HCT116 (cell line): ENCODE data around the gene IL2RG. TPM values are rescaled to one million over a fixed set of nuclear protein-coding genes. Genes with fewer than 3 reads are reported as not detected.

ENCODE experiments used
- ATAC-seq: fragments of 200-7000 bp; cut with Tn5 transposase; 2 replicates; pipeline ENCODE4 v1.9.1; 2020; ENCODE audit warnings: mild to moderate bottlenecking, moderate library complexity
- BruUV-seq: library from RNA; stranded (reverse); fragments of 400-500 nt; replicated peaks from 2 replicates; lab custom pipeline; 2021; lab: Mats Ljungman, UMichigan
- CTCF ChIA-PET: fragments of 300-600 bp; sonication (Branson Sonifier 250); formaldehyde crosslinking; loops from one replicate; lab custom pipeline; 2021; ENCODE audit warnings: antibody characterized with exemption; lab: Charles Lee
- POLR2A ChIA-PET: fragments of 300-600, 350-600 bp; sonication (Branson Sonifier 250); formaldehyde crosslinking; loops from one replicate; lab custom pipeline; 2021; ENCODE audit warnings: antibody characterized with exemption; lab: Charles Lee
- RAD21 ChIA-PET, 2 experiments: fragments of 300-600 bp; sonication (Branson Sonifier 250); formaldehyde crosslinking; loops; one replicate each; lab custom pipeline; 2023; ENCODE audit warnings: low total read pairs in 2 of 2; ENCODE audit not compliant: uncharacterized antibody in 2 of 2, unreplicated experiment in 2 of 2, low non-redundant PET in 1 of 2; lab: Charles Lee
- DNase-seq: peaks from one replicate; pipeline ENCODE4 v3.0.0-alpha.2; 2010; ENCODE audit warnings: low read depth, low spot score
- H2AFZ ChIP-seq: fragments of 200-600 bp; shearing (Covaris generic), sonication (generic); 2 replicates; pipeline ENCODE4 v1.6.1; 2017; ENCODE audit warnings: low read depth, mixed run types, mixed read lengths, antibody characterized with exemption, low read length; ENCODE audit not compliant: poor library complexity, severe bottlenecking
- H3K27ac ChIP-seq: 2 replicates; pipeline ENCODE4 v1.5.1; 2012; ENCODE audit warnings: low read depth, low read length
- H3K27me3 ChIP-seq: fragments of 200-600 bp; sonication (generic); 2 replicates; pipeline ENCODE4 v1.6.1; 2016; ENCODE audit warnings: mixed run types, low read length, mixed read lengths; ENCODE audit not compliant: insufficient read depth
- H3K36me3 ChIP-seq, 2 experiments: fragments of 200-500 bp in 1 of 2; fragments of 200-600 bp in 1 of 2; sonication (Bioruptor generic) in 1 of 2; sonication (generic) in 1 of 2; 2 replicates each; pipeline versions ENCODE4 v1.5.1 to v1.6.1; 2014 to 2016; ENCODE audit warnings: low read length in 2 of 2, inconsistent platforms in 1 of 2, mixed read lengths in 1 of 2, mixed run types in 1 of 2; ENCODE audit not compliant: insufficient read depth in 2 of 2, control insufficient read depth in 1 of 2
- H3K4me1 ChIP-seq, 2 experiments: fragments of 200-600 bp in 1 of 2; sonication (generic) in 1 of 2; 2 replicates each; pipeline versions ENCODE4 v1.5.1 to v1.6.1; 2012 to 2017; ENCODE audit warnings: low read length in 2 of 2, inconsistent platforms in 1 of 2, mild to moderate bottlenecking in 1 of 2, mixed read lengths in 1 of 2, mixed run types in 1 of 2, moderate library complexity in 1 of 2; ENCODE audit not compliant: insufficient read depth in 2 of 2, control insufficient read depth in 1 of 2
- H3K4me2 ChIP-seq: fragments of 200-600 bp; sonication (generic); 2 replicates; pipeline ENCODE4 v1.6.1; 2017; ENCODE audit warnings: mixed run types, low read length, mixed read lengths
- H3K4me3 ChIP-seq, 2 experiments: fragments of 200-600 bp in 1 of 2; sonication (generic) in 1 of 2; replicated peaks in 1 of 2; 2 replicates each; pipeline ENCODE4 v1.5.1; 2011 to 2016; ENCODE audit warnings: low read length in 2 of 2, control low read depth in 1 of 2, low read depth in 1 of 2, mild to moderate bottlenecking in 1 of 2, mixed read lengths in 1 of 2, mixed run types in 1 of 2
- H3K79me2 ChIP-seq: fragments of 200-600 bp; sonication (generic); 2 replicates; pipeline ENCODE4 v1.6.1; 2017; ENCODE audit warnings: mild to moderate bottlenecking, mixed run types, low read length, moderate library complexity, mixed read lengths; ENCODE audit not compliant: insufficient read depth
- H3K9ac ChIP-seq: fragments of 200-600 bp; sonication (generic); 2 replicates; pipeline ENCODE4 v1.6.1; 2016; ENCODE audit warnings: low read length, mixed read lengths
- H3K9me2 ChIP-seq: fragments of 200-600 bp; sonication (generic), shearing (Covaris generic); 2 replicates; pipeline ENCODE4 v1.6.1; 2017; ENCODE audit warnings: mixed run types, mild to moderate bottlenecking, moderate library complexity; ENCODE audit not compliant: insufficient read depth
- H3K9me3 ChIP-seq, 2 experiments: fragments of 200-500 bp in 1 of 2; fragments of 200-600 bp in 1 of 2; sonication (Bioruptor generic) in 1 of 2; sonication (generic) in 1 of 2; 2 replicates each; pipeline ENCODE4 v1.6.1; 2014 to 2017; ENCODE audit warnings: low read length in 2 of 2, mixed read lengths in 2 of 2, inconsistent platforms in 1 of 2, low read depth in 1 of 2, mild to moderate bottlenecking in 1 of 2, mixed run types in 1 of 2, moderate library complexity in 1 of 2; ENCODE audit not compliant: control insufficient read depth in 1 of 2, insufficient read depth in 1 of 2
- H4K20me1 ChIP-seq: fragments of 200-600 bp; sonication (generic), shearing (Covaris generic); 2 replicates; pipeline ENCODE4 v1.6.1; 2017; ENCODE audit warnings: mixed run types, mild to moderate bottlenecking, moderate library complexity; ENCODE audit not compliant: insufficient read depth
- CEBPB ChIP-seq: IDR thresholded peaks from 2 replicates; pipeline ENCODE4 v1.6.1; 2012; ENCODE audit warnings: low read depth
- EGR1 ChIP-seq: IDR thresholded peaks from 2 replicates; pipeline ENCODE4 v1.6.1; 2012; ENCODE audit warnings: low read depth
- ELF1 ChIP-seq: IDR thresholded peaks from 2 replicates; pipeline ENCODE4 v1.6.1; 2012; ENCODE audit warnings: low read depth, borderline replicate concordance
- EZH2 ChIP-seq: fragments of 200-600 bp; sonication (generic); IDR thresholded peaks from 2 replicates; pipeline ENCODE4 v1.6.1; 2017; ENCODE audit warnings: antibody characterized with exemption, mixed run types
- FOSL1 ChIP-seq: IDR thresholded peaks from 2 replicates; pipeline ENCODE4 v1.6.1; 2012; ENCODE audit warnings: low read depth
- RAD21 ChIP-seq: IDR thresholded peaks from 2 replicates; pipeline ENCODE4 v1.6.1; 2012; ENCODE audit warnings: low read depth, mild to moderate bottlenecking
- SP1 ChIP-seq: IDR thresholded peaks from 2 replicates; pipeline ENCODE4 v1.6.1; 2012; ENCODE audit warnings: low read depth
- SRF ChIP-seq: IDR thresholded peaks from 2 replicates; pipeline ENCODE4 v1.6.1; 2012; ENCODE audit warnings: low read depth
- TCF7L2 ChIP-seq: IDR thresholded peaks from 2 replicates; pipeline ENCODE4 v1.7.0; 2011; ENCODE audit warnings: borderline replicate concordance, inconsistent platforms; ENCODE audit not compliant: insufficient read depth, insufficient read length; ENCODE audit errors: extremely low read depth
- ZNF274 ChIP-seq: fragments of 200-500 bp; sonication (Bioruptor generic); IDR thresholded peaks from 2 replicates; pipeline ENCODE4 v1.6.1; 2014; ENCODE audit warnings: mild to moderate bottlenecking, low read depth, low read length, inconsistent platforms
- intact Hi-C: fragments of 100-400 bp; cut with micrococcal nuclease; formaldehyde crosslinking; loops from 2 replicates; pipeline ENCODE4 v1.10.0; 2022
- total RNA-seq: library from RNA; stranded (reverse); gene quantifications from one replicate; pipeline ENCODE4 v1.2.1, GENCODE V29; 2021; ENCODE audit not compliant: unreplicated experiment
- TF ChIP-seq, protein P1 (sequence below): IDR thresholded peaks from 2 replicates; pipeline ENCODE4 v1.6.1; 2012
- TF ChIP-seq, protein P2 (sequence below), 3 experiments: fragments of 200-600 bp in 1 of 3; sonication (generic) in 1 of 3; IDR thresholded peaks in 2 of 3; conservative IDR thresholded peaks in 1 of 3; 2 replicates each; pipeline ENCODE4 v1.5.1; 2012 to 2017; ENCODE audit warnings: low read depth in 2 of 3, low read length in 2 of 3, antibody characterized with exemption in 1 of 3, borderline replicate concordance in 1 of 3, control low read depth in 1 of 3, mild to moderate bottlenecking in 1 of 3, mixed read lengths in 1 of 3, mixed run types in 1 of 3, moderate library complexity in 1 of 3; ENCODE audit not compliant: insufficient read depth in 1 of 3
- TF ChIP-seq, protein P3 (sequence below): IDR thresholded peaks from 2 replicates; pipeline ENCODE4 v1.6.1; 2012; ENCODE audit warnings: low read depth

IL2RG gene
- total RNA-seq, 1 experiment from 2014 or later, result 0.64 TPM

DNA sequence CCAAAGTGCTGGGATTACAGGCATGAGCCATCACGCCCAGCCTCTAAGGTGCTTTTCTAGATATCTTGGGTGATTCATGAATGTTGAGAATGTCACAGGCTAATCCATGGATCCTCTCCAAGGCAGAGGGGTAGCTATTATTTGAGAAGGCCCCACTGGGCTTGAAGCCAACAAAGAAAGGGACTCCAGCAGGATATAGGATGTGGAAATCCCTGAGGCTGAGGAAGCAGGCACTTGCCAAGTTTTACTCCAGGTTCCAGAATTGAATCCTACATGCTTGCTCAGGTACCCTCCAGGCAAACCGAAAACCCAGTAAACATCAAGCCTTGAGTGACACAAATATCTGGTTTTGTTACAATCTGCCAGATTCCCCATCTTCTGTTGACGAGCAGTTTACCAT is 49.1 kb upstream of the IL2RG start:
- Histone ChIP-seq H3K9me2 (no peaks in the 10 kb centered on the region), H3K27me3 (no peaks in the 10 kb centered on the region), H3K79me2 (no peaks in the 10 kb centered on the region), H3K9me3 (no peaks in the 10 kb centered on the region), H3K4me3 (no peak overlapping the region), H4K20me1 (no peaks in the 10 kb centered on the region), H3K4me1 (no peaks in the 10 kb centered on the region), H2AFZ (no peak overlapping the region), H3K27ac (no peak overlapping the region), H3K36me3 (no peaks in the 10 kb centered on the region), H3K9ac (no peak overlapping the region), H3K4me2 (no peak overlapping the region)
- intact Hi-C loops, result no loop called here
- DNase-seq (no peak), ATAC-seq (no peak)
- CTCF ChIA-PET, result no interaction called here
- no TSS peak for BruUV-seq
- RAD21 ChIA-PET, result no interaction called here
- POLR2A ChIA-PET, result no interaction called here
- TF ChIP-seq, protein P1, sequence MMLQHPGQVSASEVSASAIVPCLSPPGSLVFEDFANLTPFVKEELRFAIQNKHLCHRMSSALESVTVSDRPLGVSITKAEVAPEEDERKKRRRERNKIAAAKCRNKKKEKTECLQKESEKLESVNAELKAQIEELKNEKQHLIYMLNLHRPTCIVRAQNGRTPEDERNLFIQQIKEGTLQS, result no peak
- TF ChIP-seq, protein P2, sequence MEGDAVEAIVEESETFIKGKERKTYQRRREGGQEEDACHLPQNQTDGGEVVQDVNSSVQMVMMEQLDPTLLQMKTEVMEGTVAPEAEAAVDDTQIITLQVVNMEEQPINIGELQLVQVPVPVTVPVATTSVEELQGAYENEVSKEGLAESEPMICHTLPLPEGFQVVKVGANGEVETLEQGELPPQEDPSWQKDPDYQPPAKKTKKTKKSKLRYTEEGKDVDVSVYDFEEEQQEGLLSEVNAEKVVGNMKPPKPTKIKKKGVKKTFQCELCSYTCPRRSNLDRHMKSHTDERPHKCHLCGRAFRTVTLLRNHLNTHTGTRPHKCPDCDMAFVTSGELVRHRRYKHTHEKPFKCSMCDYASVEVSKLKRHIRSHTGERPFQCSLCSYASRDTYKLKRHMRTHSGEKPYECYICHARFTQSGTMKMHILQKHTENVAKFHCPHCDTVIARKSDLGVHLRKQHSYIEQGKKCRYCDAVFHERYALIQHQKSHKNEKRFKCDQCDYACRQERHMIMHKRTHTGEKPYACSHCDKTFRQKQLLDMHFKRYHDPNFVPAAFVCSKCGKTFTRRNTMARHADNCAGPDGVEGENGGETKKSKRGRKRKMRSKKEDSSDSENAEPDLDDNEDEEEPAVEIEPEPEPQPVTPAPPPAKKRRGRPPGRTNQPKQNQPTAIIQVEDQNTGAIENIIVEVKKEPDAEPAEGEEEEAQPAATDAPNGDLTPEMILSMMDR (IDR thresholded peaks at IDR 0.05 in 2 of 3, conservative IDR thresholded peaks at IDR 0.05 in 1 of 3; ENCODE audit: borderline replicate concordance in 1 of 3, insufficient read depth in 1 of 3, low read depth in 2 of 3, low read length in 2 of 3), result no peak
- TF ChIP-seq ELF1 (no peak), RAD21 (no peak), EGR1 (no peak), SP1 (no peak)

DNA sequence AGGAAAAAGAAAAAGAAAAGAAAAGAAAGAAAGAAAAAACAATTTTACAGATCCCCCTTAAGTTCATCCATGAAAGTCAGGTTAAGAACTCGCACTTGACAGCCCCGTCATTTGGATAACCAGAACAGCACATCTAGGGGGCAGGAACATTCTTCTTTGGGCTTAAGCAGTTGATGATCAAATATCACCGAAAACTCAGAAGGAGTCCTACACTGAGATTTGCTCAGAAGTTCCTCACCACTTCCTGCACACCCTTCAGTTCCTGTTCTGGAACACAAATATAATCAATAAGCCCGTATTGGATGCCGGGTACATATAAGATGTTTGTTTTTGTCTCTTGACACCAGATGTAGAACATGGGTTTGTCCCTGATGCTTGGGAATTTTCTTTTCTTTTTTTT is 48.0 kb upstream of the IL2RG start:
- no peak overlapping the region for H3K9ac ChIP-seq
- CTCF ChIA-PET, result no interaction called here
- H3K27ac ChIP-seq, result no peak overlapping the region
- no peaks in the 10 kb centered on the region for H3K9me2 ChIP-seq
- POLR2A ChIA-PET, result no interaction called here
- no peak overlapping the region for H3K4me2 ChIP-seq
- intact Hi-C loops, result no loop called here
- no peaks in the 10 kb centered on the region for H3K79me2 ChIP-seq
- no peaks in the 10 kb centered on the region for H3K9me3 ChIP-seq
- no peak for ATAC-seq
- BruUV-seq, result no TSS peak
- RAD21 ChIA-PET, result no interaction called here
- no peaks in the 10 kb centered on the region for H3K4me1 ChIP-seq
- TF ChIP-seq, protein P1, result no peak
- TF ChIP-seq RAD21 (no peak), SRF (no peak), ZNF274 (no peak), ELF1 (no peak), CEBPB (no peak), TCF7L2 (no peak), FOSL1 (no peak), EZH2 (no peak)
- TF ChIP-seq, protein P3, sequence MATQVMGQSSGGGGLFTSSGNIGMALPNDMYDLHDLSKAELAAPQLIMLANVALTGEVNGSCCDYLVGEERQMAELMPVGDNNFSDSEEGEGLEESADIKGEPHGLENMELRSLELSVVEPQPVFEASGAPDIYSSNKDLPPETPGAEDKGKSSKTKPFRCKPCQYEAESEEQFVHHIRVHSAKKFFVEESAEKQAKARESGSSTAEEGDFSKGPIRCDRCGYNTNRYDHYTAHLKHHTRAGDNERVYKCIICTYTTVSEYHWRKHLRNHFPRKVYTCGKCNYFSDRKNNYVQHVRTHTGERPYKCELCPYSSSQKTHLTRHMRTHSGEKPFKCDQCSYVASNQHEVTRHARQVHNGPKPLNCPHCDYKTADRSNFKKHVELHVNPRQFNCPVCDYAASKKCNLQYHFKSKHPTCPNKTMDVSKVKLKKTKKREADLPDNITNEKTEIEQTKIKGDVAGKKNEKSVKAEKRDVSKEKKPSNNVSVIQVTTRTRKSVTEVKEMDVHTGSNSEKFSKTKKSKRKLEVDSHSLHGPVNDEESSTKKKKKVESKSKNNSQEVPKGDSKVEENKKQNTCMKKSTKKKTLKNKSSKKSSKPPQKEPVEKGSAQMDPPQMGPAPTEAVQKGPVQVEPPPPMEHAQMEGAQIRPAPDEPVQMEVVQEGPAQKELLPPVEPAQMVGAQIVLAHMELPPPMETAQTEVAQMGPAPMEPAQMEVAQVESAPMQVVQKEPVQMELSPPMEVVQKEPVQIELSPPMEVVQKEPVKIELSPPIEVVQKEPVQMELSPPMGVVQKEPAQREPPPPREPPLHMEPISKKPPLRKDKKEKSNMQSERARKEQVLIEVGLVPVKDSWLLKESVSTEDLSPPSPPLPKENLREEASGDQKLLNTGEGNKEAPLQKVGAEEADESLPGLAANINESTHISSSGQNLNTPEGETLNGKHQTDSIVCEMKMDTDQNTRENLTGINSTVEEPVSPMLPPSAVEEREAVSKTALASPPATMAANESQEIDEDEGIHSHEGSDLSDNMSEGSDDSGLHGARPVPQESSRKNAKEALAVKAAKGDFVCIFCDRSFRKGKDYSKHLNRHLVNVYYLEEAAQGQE, result no peak
- H3K36me3 ChIP-seq, result no peaks in the 10 kb centered on the region
- no peak for DNase-seq
- H3K27me3 ChIP-seq, result no peaks in the 10 kb centered on the region
- no peak overlapping the region for H2AFZ ChIP-seq
- no peak overlapping the region for H3K4me3 ChIP-seq
- no peaks in the 10 kb centered on the region for H4K20me1 ChIP-seq
